Measurements from ENCODE around the gene PDE4D. TPM values are rescaled to one million over a fixed set of nuclear protein-coding genes. Genes with fewer than 3 reads are reported as not detected.
A peak's percentile ranks its signal among the peaks of the same experiment; 100 is the strongest.

The PDE4D gene
- total RNA-seq, 1 experiment from 2014 or later = 4.9 TPM

DNA sequence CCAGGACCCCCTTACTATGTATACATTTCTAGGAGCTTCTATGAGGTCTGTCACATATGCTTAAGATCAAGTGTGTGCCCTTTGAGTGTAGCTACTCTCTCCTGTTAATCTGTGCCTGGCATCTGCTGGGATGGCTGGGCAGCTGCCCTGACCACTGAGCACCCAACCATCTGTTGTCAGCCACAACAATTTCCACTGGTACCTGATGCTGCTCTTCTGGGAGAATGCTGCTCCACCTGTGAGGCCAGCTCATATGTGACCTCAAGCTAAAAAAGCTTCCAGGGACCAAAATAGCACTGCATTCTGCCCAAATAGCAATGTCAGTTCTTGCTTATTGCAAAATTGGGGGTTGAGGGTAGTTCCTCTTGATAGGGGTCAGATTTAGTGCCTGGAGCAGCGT, 715.0 kb downstream of the PDE4D start:
- in situ Hi-C loops (cut with HindIII; ENCODE audit: low sequenced_read_pairs) = no loop called here
- no peak for DNase-seq (ENCODE audit: low spot score)

DNA sequence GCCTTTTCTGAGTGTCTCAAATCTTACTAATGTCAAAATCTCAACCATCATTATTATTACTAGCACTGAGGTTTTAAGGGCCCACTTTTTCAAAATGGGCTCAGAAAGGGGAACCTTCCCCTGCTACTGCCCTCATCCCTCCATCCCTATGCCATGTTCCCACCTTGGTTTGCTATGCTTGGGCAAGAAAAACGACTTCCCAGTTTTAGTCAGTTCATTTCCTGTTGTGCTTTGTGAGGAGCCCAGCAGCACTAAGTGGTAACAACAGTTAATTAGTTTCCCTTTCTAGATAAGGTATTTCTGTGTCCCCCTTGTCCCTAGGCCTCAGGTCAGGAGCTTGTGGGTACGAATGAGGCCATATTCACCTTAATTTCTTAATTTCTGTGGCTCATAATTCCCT, 715.5 kb downstream of the PDE4D start:
- no peak for DNase-seq (ENCODE audit: low spot score)
- in situ Hi-C loops (cut with HindIII; ENCODE audit: low sequenced_read_pairs) = no loop called here

DNA sequence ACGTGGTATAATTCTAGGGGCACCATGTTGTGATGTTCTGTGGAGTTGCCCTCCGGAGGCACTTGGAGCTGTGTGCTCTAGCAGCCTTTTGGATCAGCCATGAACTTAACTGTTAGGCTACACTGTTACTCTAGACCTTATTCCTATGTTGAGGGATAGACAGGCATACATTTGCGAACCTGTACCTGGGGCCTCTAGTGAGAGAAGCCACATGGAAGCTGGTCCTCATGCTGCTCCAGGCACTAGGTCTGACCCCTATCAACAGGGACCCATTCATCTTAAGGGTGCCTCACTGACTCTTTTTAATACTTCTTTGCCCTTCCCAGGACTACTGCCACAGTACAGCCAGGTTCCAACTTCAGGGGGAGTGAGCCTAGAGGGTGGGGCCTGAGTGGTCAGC, 715.9 kb downstream of the PDE4D start:
- in situ Hi-C loops (cut with HindIII; ENCODE audit: low sequenced_read_pairs) = no loop called here
- DNase-seq (ENCODE audit: low spot score) = no peak

DNA sequence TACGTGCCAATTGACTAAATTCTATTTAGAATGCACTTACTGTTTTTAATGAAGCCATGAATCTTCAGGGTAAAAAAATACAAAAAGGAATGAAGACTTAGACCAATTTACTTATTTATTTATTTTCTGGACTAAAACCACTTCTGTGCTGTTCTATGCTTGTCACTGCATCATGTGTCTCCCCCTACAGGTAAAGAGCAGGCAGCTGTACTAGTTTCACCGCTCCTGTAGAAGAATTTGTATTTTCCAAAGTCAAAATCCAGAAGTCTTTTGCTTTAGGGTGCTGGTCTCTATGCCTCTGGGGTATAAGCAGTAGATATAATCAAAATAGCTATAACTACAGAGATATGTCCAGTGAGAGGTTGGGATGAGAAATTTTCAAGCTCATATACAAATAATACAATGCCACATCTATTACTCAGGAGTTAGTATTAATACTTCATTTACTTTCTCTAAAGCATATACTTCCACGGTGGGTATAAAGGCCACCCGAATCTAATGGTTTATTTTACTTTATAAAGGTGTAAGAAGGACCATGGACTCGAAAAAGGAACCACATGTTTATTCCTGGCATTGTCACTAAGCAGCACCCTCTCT, 719.2 kb downstream of the PDE4D start:
- peak; percentile 46 for DNase-seq (ENCODE audit: low spot score)
- in situ Hi-C loops (cut with HindIII; ENCODE audit: low sequenced_read_pairs) = no loop called here

DNA sequence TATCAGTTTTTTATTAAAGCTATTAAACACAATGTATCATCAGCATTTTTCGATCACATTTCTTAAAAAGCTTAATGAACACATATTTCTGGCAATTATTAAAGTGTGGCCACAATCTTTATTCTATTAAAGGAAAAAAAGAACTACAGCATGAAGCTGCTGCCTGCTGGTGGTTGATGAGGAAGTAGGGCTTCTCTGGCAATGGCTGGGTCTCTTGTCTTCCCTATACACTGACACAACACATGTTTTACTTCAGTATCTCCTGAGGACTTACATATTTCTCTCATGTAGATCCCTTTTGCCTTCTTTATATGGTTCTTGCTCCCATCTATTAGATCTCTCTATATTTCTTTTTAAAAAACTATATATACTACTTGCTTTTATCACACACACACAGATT, 719.9 kb downstream of the PDE4D start:
- in situ Hi-C loops (cut with HindIII; ENCODE audit: low sequenced_read_pairs) = no loop called here
- no peak for DNase-seq (ENCODE audit: low spot score)

DNA sequence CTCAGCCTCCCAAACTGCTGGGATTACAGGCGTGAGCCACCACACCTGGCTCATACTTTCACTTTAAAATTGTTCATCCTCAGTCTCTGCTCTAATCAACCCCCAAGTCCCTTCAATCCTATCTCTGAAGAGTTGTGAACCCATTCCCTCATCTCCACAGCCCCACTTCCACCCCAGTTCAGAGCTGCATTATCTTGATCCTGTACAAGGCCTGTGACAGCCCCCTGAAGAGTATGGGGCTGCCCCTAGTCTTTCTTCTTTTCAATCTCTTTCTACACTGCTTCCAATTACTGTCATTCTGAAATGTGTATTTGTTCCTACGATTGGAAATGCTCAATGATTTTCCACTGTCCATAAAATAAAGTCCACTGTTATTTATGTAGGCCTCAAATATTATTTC, 722.4 kb downstream of the PDE4D start:
- DNase-seq (ENCODE audit: low spot score) = no peak
- in situ Hi-C loops (cut with HindIII; ENCODE audit: low sequenced_read_pairs) = no loop called here

DNA sequence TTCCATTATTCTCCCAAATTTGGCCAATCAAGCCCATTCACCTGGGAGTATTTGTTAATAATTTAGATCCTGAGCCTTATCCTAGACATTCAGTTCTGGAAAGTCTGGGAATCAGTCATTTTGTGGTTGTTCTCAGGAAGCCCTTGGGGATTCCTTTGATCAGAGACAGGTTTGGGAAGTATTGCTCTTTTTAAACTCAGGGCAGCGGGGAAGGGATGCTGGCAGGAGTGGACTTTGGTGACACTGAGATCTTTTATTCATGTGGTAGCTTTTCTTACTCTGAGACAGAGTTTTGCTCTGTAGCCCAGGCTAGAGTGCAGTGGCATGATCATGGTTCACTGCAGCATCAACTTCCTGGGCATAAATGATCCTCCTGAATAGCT, 723.8 kb downstream of the PDE4D start:
- in situ Hi-C loops (cut with HindIII; ENCODE audit: low sequenced_read_pairs) = no loop called here
- no peak for DNase-seq (ENCODE audit: low spot score)

DNA sequence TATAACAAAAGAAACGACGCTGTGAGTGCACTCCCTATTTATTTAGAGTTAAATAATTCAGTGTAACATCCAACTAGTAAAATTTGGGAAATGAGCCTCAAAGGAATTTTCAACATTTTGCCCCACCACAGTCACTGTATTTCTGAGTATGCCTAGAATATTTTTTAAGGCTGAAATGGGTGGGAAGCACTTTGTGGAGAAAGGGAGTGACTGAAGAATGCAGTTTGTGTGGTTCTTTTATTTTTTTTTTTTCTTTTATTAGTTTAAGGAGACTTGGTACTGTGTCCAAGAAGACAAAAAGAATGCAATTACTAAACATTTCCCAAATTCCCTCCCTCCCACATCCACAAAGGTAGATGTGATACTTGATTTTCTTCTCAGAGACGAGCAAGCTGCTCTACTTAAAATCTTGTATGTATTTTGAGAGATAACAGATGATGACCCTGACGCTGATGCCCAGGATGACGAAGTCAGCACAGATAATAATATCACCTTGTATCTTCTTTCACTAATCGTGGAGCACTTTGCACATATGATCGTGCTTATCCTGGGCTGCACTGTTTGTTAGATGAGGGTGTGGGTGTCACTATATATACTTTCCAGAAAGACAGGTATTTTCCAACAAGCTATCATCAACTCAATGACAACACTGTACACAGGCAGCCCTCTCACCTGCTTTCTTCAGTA, 724.3 kb downstream of the PDE4D start:
- in situ Hi-C loops (cut with HindIII; ENCODE audit: low sequenced_read_pairs) = no loop called here
- no peak for DNase-seq (ENCODE audit: low spot score)

DNA sequence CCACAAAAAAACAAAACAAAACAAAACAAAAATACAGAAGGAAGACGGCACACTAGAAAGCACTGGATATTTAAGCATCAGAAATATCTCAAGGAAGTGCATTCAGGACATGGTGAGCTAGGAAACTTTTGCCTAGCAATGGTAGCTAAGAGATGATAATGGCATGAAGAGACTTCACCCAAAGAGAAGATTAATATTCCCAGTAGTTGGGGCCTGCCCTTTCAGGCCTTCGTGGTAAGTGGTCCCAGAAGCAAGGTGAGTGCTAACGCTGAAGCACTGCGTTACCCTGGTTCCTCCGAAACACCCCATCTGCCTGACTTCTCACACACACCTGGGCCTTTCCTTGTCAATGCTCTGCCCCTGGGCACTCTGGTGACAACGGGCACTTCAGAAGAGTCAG, 725.5 kb downstream of the PDE4D start:
- in situ Hi-C loops (cut with HindIII; ENCODE audit: low sequenced_read_pairs) = no loop called here

DNA sequence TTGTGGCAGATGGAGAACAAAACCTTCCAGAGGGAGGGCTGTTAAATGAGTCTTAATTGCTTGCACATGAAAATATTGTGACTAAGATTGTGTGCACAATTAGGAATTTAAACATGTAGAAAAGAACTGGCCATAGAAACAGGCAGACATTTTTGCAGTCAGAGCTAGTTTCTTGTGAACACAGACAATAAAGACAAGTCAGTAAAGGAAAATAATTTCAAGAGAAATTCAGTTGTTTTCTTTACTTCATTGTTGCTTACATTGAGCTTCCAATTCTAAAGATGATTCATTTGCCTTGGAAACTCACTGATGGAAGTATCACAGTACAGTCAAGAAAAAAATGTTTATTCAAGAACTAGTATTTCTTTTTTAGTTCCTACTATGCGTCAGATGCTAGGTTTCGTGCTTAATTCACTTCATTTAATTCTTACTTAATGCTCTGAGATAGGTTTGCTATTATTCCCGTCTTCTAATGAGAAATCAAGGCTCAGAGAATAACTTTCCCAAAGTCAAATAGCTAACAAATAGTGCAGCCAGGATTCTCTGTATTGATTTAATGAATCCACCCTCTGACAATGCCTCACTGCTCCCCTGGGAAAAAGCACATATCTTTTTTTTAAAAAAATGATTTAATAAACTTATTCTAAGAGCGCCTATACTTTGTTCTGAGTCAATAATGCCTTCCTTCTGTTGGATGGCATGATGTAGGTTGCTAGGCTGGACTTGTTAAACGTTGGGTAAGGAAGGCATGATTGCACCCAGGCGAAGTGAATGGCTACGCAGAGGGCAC, 729.3 kb downstream of the PDE4D start:
- in situ Hi-C loops (cut with HindIII; ENCODE audit: low sequenced_read_pairs) = no loop called here
- no peak for DNase-seq (ENCODE audit: low spot score)

More for the DNA sequence above, 725.5 kb downstream of the PDE4D start:
- no peak for DNase-seq (ENCODE audit: low spot score)

DNA sequence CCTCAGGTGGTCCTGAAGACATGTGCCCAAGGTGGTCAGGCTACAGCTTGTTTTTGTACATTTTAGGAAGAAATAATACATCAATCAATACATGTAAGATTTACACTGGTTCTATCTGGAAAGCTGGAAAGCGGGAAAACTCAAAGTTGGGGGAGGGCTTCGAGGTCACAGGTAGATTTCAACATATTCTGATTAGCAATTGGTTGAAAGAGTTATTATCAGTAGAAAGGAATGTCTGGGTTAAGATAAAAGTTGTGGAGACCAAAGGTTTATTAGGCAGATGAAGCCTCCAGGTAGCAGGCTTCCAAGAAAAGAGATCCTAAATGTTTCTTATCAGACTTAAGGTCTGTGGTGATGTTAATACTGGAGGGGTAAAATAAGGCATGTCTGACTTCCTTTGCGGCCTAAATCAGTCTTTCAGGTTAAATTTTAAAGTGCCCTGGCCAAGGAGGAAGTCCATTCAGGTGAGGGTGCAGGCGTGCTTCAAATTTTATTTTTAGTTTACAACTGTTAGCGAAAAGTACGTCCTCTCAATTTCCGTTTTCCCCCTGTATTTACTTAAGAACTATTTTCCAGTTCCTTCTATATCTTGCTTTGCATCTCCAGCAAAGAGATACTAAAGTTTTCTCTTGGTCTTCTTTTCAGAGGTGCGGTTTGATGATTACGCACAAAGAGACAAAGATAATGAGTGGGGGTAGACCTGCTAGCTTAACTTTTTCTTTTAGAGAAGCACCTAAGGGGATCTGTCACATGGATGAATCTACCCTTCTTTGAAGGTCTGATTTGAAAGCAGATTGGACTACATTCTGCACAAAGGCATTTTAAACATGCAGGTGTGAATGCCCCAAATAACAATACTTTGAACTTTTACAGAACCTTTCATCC, 732.1 kb downstream of the PDE4D start:
- no peak for DNase-seq (ENCODE audit: low spot score)
- in situ Hi-C loops (cut with HindIII; ENCODE audit: low sequenced_read_pairs) = no loop called here

DNA sequence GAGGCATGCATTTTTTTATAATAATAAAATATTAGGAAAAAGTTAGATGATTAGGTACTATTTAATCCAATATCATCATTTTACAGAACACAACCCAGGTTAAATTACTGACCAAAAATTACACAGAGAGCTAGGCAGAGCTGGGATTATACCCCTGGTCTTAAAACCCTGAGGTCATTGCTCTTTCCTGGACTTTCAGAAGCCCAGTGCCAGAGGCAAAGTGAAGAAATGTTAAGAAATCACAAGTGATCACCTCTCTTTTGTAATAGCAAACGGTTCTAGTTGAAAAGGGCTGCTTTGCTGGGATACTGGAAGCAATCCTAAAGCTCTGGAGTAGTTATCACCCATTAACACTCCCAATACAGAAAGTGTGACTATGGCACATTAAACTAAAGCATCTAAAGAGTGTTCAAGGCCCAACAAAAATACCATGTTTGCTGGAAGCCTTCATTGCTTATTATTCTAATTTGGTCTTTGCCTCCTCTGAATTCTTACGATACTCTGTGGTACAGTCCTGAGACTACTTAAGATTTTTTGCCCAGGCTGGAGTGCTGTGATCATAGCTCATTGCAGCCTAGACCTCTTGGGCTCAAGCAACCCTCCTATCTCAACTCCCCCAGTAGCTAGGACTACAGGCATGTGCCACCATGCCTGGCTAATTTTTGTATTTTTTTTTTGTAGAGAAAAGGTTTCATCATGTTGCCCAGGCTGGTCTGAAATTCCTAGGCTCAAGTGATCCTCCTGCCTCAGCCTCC, 734.7 kb downstream of the PDE4D start:
- in situ Hi-C loops (cut with HindIII; ENCODE audit: low sequenced_read_pairs) = no loop called here
- DNase-seq (ENCODE audit: low spot score) = no peak

DNA sequence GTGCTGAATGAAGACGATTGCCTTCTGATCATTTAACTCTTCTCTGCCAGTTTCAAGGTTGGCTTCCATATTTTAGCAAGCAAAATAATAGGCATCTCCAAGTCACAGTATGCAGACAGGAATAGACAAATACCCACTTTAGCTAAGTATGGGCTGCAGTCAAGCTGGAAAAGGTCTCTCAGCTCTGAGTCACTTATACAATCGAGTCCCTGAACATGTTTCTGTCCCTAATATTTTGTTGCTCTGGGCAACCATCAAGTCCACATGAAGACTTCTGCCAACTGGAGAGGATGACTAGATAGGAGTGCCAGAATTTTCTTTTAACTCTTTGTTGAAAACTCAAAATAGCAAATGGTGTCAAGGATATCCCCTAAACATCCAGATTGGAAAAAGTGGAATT, 735.4 kb downstream of the PDE4D start:
- in situ Hi-C loops (cut with HindIII; ENCODE audit: low sequenced_read_pairs) = no loop called here
- DNase-seq (ENCODE audit: low spot score) = no peak

DNA sequence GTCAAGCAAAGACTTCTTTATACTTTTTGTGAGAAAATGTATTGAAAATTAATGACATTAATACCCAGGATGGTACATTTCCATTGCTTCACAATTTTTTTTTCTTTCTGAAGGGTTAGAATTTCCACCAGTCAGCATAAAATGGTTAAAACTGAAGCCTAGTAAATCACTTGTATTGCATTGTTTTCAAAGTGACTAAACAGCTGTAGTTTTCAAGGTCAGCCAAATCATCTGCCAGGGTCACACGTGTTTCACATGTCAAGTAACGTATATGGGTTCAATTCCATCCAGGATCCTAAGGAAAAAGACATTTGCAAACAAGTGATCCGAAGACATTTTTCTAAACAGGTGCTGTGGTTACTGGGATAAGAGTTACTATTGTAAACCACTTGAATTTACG, 736.5 kb downstream of the PDE4D start:
- in situ Hi-C loops (cut with HindIII; ENCODE audit: low sequenced_read_pairs) = no loop called here
- DNase-seq (ENCODE audit: low spot score) = no peak

DNA sequence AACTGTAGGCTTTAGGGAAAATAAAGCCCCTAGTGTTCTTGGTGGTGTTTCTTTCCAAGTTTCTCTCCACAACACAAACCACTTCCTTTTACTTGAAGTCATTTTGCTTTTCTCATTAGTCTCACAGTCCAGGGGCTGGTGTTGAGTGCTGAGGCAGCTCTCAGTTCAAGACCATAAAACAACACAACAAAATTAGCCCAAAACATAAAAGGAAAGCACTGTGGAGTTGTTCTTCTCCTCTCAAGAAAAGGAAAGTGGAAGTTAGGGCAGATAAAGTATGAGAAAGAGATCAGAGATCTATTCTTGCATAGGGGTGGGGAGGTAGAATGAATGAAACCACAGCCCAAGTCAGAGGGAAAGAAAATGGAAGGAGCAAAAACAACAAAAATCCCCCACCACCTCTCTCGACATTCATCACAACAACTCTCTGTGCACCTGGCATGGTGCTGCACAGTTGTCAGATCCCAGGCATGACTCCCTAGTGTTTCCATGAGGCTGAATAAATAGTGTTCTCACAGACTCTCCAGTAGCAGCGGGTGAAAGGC, 740.8 kb downstream of the PDE4D start:
- in situ Hi-C loops (cut with HindIII; ENCODE audit: low sequenced_read_pairs) = no loop called here
- DNase-seq (ENCODE audit: low spot score) = no peak

DNA sequence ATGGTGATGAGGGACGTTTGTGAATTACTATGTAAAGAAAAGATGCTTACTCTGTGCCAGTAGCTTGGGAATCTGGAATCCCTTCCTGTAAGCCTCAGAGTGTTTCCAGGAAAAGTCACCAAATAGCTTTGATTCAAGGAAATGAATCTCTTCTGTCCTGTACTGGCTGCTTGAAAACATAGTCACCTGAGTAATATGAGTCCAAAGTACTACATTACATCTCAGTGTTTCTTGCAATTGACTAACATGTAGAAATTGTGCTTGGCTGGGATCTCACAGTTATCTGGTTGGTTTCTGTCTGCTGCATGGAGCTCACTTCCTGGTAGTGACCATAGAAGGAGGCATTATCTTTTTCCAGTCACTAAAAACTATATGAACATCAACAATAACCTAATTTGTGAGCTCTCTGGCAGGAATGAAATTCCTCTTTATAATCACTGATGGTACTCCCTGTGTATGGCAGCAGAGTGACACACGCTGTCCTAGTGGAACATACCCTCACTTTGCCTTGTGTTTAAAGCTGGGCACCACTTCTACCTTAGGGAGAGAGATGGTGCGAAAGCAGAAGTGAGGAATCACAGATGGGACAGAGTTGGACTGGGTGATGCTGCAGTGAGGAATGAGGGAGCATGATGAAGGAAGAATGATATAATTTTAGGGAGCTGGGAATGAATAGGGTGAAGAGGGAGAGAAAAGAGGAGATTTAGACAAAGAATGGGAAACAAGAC, 742.2 kb downstream of the PDE4D start:
- DNase-seq (ENCODE audit: low spot score) = no peak
- in situ Hi-C loops (cut with HindIII; ENCODE audit: low sequenced_read_pairs) = no loop called here

DNA sequence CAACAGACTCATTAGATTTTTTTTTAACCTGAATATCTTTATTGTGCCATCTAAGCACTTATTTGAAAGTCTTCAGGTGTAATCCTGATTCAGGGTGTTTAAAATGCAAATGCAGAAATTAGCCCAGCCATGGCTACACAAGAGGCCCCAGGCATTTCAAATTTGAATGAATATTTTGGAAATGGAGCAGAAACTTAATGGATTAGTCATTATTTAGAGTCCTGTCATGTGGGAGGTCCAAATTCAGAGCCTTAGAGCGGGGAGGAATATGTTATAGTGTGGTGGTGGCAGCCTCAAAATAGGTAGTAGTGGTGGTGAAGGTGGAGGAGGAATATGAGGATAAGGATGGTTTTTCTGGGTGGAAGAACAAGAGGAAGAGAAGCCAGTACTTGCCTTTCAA, 743.7 kb downstream of the PDE4D start:
- no peak for DNase-seq (ENCODE audit: low spot score)
- in situ Hi-C loops (cut with HindIII; ENCODE audit: low sequenced_read_pairs) = no loop called here

DNA sequence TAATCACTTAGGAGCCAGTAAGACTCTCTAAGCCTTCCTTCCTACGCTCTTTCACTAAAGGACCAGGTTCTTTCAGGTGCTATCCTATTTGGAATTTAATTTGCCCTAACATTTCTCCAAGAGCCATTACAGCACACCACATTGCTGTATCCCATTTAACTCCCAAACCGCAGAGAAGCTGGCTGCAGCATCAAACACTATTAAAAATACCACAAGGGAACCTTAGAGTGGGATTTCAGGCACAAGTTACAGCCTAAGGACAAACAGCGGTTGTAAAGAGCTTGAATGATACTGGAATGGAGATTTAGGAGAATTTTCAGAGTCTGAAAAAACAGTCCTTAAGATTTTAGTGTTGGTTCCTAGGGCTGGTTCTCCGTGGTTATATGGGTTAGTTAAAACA, 744.3 kb downstream of the PDE4D start:
- no peak for DNase-seq (ENCODE audit: low spot score)
- in situ Hi-C loops (cut with HindIII; ENCODE audit: low sequenced_read_pairs) = no loop called here
